GM12864 (cell line): ENCODE results near the gene FAM222B.

Experiments used
- DNase-seq: peaks from one replicate; pipeline ENCODE4 v3.0.0-alpha.2; 2011; ENCODE audit warnings: low read depth
- H3K4me3 ChIP-seq: 2 replicates; pipeline ENCODE4 v1.5.1; 2011; ENCODE audit warnings: mild to moderate bottlenecking, low read depth, low read length, control low read depth
- CTCF ChIP-seq: IDR thresholded peaks from 2 replicates; pipeline ENCODE4 v1.5.1; 2011; ENCODE audit warnings: low read depth, mild to moderate bottlenecking, moderate library complexity, low read length, control low read depth, inconsistent platforms; ENCODE audit errors: missing control alignments

FAM222B gene

GRCh38 chr17:28765038-28765437 is 77.6 kb downstream of the FAM222B start:
- TF ChIP-seq CTCF, result no peak
- no peak for DNase-seq
- no peak overlapping the region for H3K4me3 ChIP-seq

- H3K4me3 ChIP-seq, result no peak overlapping the region
- no peak for DNase-seq
- peak; percentile 74 for TF ChIP-seq CTCF
Observed at GRCh38 chr17:28763804-28764266, 78.8 kb downstream of the FAM222B start.

GRCh38 chr17:28763137-28763799 is 79.3 kb downstream of the FAM222B start:
- H3K4me3 ChIP-seq, result no peak overlapping the region
- TF ChIP-seq CTCF, result no peak
- no peak for DNase-seq

- TF ChIP-seq CTCF, result no peak
Observed at GRCh38 chr17:28760601-28761562, 81.7 kb downstream of the FAM222B start.

GRCh38 chr17:28759256-28759865 is 83.2 kb downstream of the FAM222B start:
- no peak overlapping the region for H3K4me3 ChIP-seq
- DNase-seq, result no peak
- TF ChIP-seq CTCF, result no peak

More at GRCh38 chr17:28760601-28761562, 81.7 kb downstream of the FAM222B start:
- no peak overlapping the region for H3K4me3 ChIP-seq
- no peak for DNase-seq

GRCh38 chr17:28758411-28759121 is 84.0 kb downstream of the FAM222B start:
- no peak for TF ChIP-seq CTCF
- H3K4me3 ChIP-seq, result no peak overlapping the region
- no peak for DNase-seq
